Measurements from ENCODE around the gene FXR2. TPM values are rescaled to one million over a fixed set of nuclear protein-coding genes. Genes with fewer than 3 reads are reported as not detected.

Gene FXR2
- total RNA-seq, 1 donor from 2014 or later, result 31.7 TPM

DNA sequence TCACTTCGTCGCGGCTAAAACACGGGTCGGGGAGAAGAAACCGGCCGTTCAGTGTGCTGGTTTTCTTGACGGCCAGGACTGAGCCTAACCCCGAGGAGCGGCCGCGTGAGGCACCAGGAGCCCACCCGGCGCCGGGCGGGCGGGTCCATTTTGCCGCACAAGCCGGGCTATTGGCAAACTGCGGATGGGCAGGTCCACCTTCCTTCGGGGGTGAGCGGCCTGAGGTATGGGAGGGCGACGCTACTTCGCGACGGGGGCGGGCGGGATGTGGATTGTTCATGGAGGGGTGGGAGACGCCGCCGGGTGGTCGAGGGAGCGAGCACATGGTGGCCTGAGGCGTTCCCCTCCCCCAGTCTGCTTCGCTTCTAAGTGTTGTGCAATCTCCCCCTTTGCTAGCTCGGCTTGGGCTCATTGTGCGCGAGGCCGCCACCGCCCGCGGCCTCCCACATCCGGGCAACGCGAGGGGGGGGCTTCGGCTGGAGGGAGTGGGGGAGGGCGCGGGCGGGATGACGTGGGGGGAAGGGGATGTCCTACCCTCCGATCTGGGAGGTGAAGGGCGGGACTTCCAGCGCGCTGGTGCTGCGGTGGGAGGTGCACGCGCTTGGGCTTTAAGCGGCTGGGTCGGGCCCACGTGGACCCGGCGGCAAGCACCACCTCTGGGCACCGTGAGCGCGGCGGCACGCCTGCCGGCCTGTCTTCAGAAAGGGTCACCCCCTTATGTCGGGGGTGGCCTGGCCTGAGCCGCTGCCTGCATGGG lies 41.2 kb downstream of the FXR2 start:
- intact Hi-C loops (cut with micrococcal nuclease), result loop anchor here (1.0 to 5.0 kb wide), 5 partner anchors 89 to 335 kb away; partner anchors contain the start of genes EIF5A, ELP5, PHF23 and POLR2A

- intact Hi-C loops (cut with micrococcal nuclease), result loop anchor here (1.0 to 5.0 kb wide), 10 partner anchors 11 to 334 kb away; partner anchors contain the start of genes EIF5A, ELP5, MPDU1 and PHF23
Measured at GRCh38 chr17:7572588-7573323, 41.9 kb downstream of the FXR2 start.

DNA sequence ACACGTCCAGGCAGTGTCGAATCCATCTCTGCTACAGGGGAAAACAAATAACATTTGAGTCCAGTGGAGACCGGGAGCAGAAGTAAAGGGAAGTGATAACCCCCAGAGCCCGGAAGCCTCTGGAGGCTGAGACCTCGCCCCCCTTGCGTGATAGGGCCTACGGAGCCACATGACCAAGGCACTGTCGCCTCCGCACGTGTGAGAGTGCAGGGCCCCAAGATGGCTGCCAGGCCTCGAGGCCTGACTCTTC lies 42.4 kb downstream of the FXR2 start:
- intact Hi-C loops (cut with micrococcal nuclease), result loop anchor here (1.0 to 5.0 kb wide), 9 partner anchors 11 to 333 kb away; partner anchors contain the start of genes EIF5A, ELP5, MPDU1 and PHF23

GRCh38 chr17:7570351-7570750 lies 44.3 kb downstream of the FXR2 start:
- intact Hi-C loops (cut with micrococcal nuclease), result loop anchor here (5.0 kb wide), 1 partner anchor 263 kb away; the partner anchor contains the start of gene EIF5A

DNA sequence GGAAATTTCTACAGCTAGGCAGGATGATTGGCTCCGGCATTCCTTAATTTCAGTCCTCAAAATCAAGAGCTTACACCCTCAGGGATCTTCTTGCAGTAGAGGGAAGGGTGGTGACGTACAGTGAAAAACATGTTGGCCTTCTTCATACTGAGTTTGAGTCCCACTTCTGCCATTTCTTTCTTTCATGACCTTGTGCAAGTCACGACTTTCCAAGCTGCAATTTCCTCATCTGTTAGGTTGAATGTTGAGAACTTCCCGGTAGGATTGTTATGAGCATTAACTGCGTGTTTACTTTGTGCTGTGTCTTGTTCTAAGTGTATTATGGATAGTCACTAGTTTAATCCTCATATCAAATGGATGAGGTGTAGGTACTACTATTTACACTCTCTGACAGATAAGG lies 45.1 kb downstream of the FXR2 start:
- intact Hi-C loops (cut with micrococcal nuclease), result no loop called here

DNA sequence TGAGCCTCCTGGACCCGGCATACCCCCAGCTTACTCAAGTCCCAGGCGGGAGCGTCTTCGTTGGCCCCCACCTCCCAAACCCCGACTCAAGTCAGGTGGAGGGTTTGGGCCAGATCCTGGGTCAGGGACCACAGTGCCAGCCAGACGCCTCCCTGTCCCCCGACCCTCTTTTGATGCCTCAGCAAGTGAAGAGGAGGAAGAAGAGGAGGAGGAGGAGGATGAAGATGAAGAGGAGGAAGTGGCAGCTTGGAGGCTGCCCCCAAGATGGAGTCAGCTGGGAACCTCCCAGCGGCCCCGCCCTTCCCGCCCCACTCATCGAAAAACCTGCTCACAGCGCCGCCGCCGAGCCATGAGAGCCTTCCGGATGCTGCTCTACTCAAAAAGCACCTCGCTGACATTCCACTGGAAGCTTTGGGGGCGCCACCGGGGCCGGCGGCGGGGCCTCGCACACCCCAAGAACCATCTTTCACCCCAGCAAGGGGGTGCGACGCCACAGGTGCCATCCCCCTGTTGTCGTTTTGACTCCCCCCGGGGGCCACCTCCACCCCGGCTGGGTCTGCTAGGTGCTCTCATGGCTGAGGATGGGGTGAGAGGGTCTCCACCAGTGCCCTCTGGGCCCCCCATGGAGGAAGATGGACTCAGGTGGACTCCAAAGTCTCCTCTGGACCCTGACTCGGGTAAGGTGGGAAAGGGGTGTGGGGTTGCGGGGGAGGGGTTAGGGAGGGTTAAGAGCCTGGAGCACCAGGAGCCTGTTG lies 51.4 kb downstream of the FXR2 start:
- intact Hi-C loops (cut with micrococcal nuclease), result no loop called here

DNA sequence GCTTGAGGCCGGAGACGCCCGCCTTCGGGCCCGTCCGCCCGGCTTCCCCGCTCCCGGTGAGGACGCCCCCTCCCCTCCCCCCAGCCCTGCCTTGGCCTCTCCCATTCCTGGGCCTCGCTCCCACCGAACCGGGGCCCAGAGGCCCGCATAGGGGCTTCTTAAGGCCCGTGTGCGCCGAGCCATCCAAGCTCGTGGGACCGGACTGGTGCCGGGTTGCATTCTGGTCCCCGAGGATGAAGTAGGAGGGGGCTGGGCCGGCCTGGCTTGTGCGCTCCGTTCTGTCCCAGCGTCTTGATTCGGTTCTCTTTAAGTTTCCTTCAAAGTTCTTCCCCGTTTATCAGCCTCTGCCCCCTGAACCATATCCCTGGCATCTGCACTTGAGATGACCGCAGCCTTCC lies 52.5 kb downstream of the FXR2 start:
- intact Hi-C loops (cut with micrococcal nuclease), result no loop called here

DNA sequence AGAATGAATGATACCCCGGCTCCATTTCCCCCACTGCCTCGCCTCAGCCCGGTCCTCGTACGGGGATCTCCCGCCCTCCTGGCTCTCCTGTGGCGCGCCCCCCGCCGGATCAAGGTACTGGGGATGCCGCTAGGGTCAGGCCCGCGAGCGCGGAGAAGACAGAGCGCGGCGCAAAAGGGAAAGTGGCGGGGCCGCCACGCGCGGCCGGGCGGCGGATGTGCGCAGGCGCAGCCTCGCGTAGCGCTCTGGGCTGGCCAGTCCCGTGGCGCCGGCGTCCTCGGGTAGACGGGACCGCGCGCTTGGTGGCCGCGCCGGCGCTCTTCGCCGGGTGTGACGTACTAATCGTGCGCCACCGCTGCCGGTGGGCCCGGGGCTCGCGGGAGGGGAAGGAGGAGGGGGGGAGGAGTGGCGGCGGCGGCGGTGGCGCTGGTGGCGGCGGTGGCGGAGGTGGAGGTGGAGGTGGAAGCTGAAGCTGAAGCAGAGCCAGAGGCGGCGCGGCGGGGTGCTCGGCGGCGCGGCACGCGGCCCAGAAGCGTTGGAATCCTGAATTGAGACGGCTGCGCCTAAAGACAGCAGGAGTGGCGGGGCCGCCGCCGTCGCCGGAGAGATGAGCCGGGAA lies 53.0 kb downstream of the FXR2 start, which contains the start of gene SENP3:
Gene SENP3 (plus strand): TSS at position 331 of the 619 bp plus-strand sequence. CDS start 1,158 bp downstream, outside the sequence.
- intact Hi-C loops (cut with micrococcal nuclease), result loop anchor here (1.0 to 2.0 kb wide), 8 partner anchors 11 to 205 kb away; partner anchors contain the start of genes POLR2A and TMEM256

DNA sequence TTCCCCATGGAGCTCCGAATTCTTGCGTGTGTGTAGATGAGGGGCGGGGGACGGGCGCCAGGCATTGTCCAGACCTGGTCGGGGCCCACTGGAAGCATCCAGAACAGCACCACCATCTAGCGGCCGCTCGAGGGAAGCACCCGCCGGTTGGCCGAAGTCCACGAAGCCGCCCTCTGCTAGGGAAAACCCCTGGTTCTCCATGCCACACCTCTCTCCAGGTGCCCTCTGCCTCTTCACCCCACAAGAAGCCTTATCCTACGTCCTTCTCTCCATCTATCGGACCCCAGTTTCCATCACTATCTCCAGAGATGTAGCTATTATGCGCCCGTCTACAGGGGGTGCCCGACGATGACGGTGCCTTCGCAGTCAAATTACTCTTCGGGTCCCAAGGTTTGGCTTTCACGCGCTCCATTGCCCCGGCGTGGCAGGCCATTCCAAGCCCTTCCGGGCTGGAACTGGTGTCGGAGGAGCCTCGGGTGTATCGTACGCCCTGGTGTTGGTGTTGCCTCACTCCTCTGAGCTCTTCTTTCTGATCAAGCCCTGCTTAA lies 53.6 kb downstream of the FXR2 start:
- intact Hi-C loops (cut with micrococcal nuclease), result loop anchor here (1.0 to 2.0 kb wide), 8 partner anchors 11 to 205 kb away; partner anchors contain the start of genes POLR2A and TMEM256

DNA sequence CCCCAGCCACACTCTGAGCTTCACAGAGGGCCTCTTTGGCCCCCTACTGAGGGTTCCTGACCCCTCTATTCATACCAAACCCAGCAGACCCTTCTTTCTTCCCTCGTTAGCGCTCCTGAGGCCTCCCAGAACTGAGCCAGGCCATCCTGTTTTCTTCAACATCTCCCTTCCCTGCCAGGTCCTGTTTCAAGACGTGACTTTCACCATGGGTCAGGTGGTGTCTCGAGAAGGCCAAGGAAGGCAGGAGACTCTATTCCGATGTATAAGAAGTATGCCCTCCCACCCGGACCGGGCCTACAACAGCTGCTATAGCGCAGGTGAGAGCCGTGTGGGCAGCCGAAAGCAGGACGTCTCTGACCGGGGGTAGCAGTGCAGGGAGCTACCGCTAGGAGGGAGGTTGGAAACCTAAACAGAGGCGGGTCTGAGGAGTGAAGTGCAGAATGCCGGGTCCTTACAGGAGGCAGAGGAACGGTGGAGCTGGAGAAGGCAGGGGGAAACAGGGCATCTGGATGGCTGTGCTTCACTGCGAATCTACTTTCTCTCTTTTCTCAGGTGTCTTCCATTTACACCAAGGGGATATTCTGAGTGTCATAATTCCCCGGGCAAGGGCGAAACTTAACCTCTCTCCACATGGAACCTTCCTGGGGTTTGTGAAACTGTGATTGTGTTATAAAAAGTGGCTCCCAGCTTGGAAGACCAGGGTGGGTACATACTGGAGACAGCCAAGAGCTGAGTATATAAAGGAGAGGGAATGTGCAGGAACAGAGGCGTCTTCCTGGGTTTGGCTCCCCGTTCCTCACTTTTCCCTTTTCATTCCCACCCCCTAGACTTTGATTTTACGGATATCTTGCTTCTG lies 54.3 kb downstream of the FXR2 start:
- intact Hi-C loops (cut with micrococcal nuclease), result loop anchor here (1.0 to 2.0 kb wide), 8 partner anchors 12 to 204 kb away; partner anchors contain the start of genes POLR2A and TMEM256

DNA sequence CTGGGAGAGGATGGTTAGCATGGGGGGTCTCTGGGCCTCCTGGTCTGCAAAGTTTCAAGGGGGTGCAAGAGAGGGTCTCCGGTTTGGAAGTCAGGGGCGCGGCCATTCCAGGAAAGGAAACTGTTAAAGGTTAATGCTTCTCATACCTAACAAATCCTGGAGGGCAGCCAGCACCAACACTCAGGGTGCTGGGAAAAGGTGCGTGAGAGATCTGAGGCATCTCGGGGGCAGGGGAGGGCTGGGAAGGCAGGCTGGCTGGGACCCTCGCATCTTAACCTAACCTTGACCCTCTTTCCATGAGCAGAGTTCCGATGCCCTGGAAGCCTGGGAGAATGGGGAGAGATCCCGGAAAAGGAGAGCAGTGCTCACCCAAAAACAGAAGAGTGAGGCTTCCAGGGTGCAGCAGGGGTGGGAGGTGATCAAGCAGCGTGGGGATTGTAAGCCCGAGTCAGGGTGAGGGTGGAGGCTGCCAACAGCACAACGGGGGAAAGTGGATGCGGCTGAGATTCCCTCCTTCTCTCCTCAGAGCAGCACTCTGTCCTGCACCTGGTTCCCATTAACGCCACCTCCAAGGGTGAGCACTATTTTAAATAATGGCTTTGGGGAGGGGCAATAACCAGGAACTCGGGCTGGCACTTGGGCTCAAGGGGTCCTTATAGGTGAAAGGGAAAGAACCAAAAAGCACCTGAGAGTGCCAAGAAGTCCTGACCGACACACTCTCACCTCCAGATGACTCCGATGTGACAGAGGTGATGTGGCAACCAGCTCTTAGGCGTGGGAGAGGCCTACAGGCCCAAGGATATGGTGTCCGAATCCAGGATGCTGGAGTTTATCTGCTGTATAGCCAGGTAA lies 55.2 kb downstream of the FXR2 start:
- intact Hi-C loops (cut with micrococcal nuclease), result loop anchor here (2.0 kb wide), 1 partner anchor 75 kb away; the partner anchor contains the start of gene POLR2A

GRCh38 chr17:7558544-7559319 lies 56.0 kb downstream of the FXR2 start, which contains the start of gene TNFSF13:
TNFSF13 (plus strand) TSS chr17:7558750; CDS start chr17:7559040, 290 bp downstream.
- intact Hi-C loops (cut with micrococcal nuclease), result no loop called here

- intact Hi-C loops (cut with micrococcal nuclease), result no loop called here
Measured at GRCh38 chr17:7557775-7558543, 56.7 kb downstream of the FXR2 start.

DNA sequence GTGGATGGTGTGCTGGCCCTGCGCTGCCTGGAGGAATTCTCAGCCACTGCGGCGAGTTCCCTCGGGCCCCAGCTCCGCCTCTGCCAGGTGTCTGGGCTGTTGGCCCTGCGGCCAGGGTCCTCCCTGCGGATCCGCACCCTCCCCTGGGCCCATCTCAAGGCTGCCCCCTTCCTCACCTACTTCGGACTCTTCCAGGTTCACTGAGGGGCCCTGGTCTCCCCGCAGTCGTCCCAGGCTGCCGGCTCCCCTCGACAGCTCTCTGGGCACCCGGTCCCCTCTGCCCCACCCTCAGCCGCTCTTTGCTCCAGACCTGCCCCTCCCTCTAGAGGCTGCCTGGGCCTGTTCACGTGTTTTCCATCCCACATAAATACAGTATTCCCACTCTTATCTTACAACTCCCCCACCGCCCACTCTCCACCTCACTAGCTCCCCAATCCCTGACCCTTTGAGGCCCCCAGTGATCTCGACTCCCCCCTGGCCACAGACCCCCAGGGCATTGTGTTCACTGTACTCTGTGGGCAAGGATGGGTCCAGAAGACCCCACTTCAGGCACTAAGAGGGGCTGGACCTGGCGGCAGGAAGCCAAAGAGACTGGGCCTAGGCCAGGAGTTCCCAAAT lies 57.4 kb downstream of the FXR2 start:
- intact Hi-C loops (cut with micrococcal nuclease), result no loop called here

DNA sequence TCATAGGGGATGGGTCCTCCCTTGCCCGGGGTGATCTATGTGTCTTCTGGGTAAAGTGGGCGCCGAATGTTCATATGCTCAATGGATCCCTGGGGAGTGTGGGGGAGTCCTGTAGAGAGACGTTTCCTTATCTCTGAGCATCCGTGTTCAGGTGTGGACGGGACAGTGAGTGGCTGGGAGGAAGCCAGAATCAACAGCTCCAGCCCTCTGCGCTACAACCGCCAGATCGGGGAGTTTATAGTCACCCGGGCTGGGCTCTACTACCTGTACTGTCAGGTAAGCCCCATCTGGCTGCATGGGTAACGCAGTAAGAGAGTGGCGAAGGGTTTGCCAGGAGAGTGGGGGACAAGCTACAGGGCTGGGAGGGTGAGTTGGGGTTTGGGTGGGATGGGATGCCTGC lies 58.1 kb downstream of the FXR2 start:
- intact Hi-C loops (cut with micrococcal nuclease), result no loop called here

- intact Hi-C loops (cut with micrococcal nuclease), result no loop called here
Measured at GRCh38 chr17:7555320-7555948, 59.3 kb downstream of the FXR2 start.
